ENCODE results near the gene NDUFA7.
A peak's percentile ranks its signal among the peaks of the same experiment; 100 is the strongest.

Gene NDUFA7
- long read RNA-seq, transcript NDUFA7-201 (4 exons, 601 nt): major isoform, 13 of 13 reads
- long read RNA-seq, partial matches to known transcripts: 0 of 13 reads
- long read RNA-seq, other reads (novel, unspliced or antisense): 0 of 13 reads

DNA sequence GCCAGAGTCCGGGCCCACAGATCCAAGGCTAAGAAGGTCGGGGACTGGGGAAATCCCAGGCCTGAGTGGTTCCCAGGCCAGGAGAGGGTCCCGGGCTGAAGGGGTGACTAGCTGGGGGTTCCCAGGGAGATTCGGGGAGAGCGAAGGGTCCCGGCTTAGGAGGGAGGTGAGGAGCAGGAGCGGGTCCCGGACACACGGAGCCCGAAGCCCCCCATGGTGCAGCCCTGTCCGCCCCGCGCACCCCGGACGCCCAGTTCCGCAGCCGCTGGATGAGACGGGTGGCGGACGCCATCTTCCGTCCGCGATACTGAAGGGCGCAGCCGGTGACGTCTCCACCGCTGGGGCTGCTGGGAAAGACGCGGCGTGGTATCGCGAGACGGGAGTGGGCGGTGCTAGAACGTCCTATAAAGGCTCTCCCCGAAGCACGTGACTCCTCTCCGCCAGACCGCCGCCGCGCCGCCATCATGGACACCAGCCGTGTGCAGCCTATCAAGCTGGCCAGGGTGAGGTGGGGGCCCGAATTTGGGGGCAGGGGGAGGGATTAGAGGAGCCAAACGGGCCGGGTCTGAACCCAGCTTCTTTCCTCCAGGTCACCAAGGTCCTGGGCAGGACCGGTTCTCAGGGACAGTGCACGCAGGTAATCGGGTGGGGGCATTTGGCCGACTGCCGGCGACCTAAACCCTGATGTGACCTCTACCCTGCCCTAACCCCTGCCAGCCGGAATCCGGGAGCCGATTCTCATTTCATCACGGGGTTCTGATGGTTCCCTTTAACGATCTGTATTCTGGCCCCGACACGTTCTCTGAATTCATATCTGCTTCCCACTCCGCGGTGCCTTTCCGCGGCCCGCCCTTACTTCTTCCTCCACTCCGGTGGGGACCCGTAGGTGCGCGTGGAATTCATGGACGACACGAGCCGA, at the start of gene NDUFA7, which contains the start of gene RPS28:
Gene NDUFA7, minus strand, starts transcription at position 309 of the 919 bp plus-strand sequence. Its CDS starts 17 bp downstream, at position 292.
Gene RPS28, plus strand, starts transcription at position 430 of the 919 bp plus-strand sequence. Its CDS starts 35 bp downstream, at position 465.
- TF ChIP-seq, protein P1, sequence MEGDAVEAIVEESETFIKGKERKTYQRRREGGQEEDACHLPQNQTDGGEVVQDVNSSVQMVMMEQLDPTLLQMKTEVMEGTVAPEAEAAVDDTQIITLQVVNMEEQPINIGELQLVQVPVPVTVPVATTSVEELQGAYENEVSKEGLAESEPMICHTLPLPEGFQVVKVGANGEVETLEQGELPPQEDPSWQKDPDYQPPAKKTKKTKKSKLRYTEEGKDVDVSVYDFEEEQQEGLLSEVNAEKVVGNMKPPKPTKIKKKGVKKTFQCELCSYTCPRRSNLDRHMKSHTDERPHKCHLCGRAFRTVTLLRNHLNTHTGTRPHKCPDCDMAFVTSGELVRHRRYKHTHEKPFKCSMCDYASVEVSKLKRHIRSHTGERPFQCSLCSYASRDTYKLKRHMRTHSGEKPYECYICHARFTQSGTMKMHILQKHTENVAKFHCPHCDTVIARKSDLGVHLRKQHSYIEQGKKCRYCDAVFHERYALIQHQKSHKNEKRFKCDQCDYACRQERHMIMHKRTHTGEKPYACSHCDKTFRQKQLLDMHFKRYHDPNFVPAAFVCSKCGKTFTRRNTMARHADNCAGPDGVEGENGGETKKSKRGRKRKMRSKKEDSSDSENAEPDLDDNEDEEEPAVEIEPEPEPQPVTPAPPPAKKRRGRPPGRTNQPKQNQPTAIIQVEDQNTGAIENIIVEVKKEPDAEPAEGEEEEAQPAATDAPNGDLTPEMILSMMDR (IDR thresholded peaks at IDR 0.05; ENCODE audit: insufficient read depth, low read length): no peak
- TF ChIP-seq, protein P2, sequence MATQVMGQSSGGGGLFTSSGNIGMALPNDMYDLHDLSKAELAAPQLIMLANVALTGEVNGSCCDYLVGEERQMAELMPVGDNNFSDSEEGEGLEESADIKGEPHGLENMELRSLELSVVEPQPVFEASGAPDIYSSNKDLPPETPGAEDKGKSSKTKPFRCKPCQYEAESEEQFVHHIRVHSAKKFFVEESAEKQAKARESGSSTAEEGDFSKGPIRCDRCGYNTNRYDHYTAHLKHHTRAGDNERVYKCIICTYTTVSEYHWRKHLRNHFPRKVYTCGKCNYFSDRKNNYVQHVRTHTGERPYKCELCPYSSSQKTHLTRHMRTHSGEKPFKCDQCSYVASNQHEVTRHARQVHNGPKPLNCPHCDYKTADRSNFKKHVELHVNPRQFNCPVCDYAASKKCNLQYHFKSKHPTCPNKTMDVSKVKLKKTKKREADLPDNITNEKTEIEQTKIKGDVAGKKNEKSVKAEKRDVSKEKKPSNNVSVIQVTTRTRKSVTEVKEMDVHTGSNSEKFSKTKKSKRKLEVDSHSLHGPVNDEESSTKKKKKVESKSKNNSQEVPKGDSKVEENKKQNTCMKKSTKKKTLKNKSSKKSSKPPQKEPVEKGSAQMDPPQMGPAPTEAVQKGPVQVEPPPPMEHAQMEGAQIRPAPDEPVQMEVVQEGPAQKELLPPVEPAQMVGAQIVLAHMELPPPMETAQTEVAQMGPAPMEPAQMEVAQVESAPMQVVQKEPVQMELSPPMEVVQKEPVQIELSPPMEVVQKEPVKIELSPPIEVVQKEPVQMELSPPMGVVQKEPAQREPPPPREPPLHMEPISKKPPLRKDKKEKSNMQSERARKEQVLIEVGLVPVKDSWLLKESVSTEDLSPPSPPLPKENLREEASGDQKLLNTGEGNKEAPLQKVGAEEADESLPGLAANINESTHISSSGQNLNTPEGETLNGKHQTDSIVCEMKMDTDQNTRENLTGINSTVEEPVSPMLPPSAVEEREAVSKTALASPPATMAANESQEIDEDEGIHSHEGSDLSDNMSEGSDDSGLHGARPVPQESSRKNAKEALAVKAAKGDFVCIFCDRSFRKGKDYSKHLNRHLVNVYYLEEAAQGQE (IDR thresholded peaks at IDR 0.05; ENCODE audit: insufficient replicate concordance, low read depth): peak; percentile 72
- peak; percentile 51; the same call in 1 of the 2 replicates for TF ChIP-seq SPI1 (IDR thresholded peaks at IDR 0.05; ENCODE audit: borderline replicate concordance, low read depth)
- peak; percentile 98 for TF ChIP-seq POLR2AphosphoS5 (IDR thresholded peaks at IDR 0.05; ENCODE audit: low read depth)
- TF ChIP-seq GABPA (IDR thresholded peaks at IDR 0.05; ENCODE audit: low read depth): no peak
- Histone ChIP-seq H3K4me3 (replicated peaks; ENCODE audit: insufficient read depth, low read length) (peak within 1 kb of the TSS; percentile 99), H3K27me3 (ENCODE audit: insufficient read depth, poor library complexity, severe bottlenecking) (no peaks in the 10 kb centered on the region), H3K27ac (replicated peaks) (peak within 1 kb of the TSS; percentile 87)
- peak; percentile 94 to 96 for DNase-seq (ENCODE audit: low read depth in 1 of 2, low spot score in 1 of 2)

DNA sequence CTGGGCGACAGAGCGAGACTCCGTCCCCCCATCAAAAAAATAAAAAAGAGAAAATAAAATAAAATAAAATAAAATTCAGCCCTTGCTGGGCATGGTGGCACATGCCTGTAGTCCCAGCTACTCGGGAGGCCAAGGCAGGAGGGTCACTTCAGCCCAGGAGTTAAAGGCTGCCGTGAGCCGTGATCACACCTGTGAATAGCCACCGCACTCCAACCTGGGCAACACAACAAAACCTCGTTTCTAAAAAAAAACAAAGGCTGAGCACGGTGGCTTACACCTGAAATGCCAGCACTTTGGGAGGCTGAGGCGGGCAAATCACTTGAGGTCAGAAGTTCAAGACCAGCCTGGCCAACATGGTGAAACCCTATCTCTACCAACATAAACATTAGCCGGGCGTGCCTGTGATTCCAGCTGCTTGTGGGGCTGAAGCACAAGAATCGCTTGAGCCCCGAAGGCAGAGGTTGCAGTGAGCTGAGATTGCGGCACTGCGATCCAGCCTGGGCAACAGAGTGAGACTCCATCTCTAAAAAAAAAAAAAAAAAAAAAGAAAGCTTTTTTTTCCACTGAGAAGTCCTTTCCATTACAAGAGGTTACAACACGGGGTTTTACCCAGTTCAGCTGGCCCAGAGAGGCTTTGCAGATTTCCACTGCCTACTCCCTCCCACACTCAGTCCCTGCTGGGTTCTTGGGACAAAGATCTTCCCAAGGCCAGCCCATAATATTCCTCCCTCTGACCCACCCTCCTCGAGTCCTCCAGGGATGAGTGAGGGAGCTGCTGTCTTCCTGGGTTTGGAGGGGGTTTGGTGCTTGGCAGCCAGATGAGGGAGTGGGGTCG, 49.2 kb upstream of the NDUFA7 start:
- Histone ChIP-seq H3K27ac (replicated peaks) (no peak overlapping the region), H3K4me3 (replicated peaks; ENCODE audit: insufficient read depth, low read length) (no peak overlapping the region), H3K27me3 (ENCODE audit: insufficient read depth, poor library complexity, severe bottlenecking) (peaks cover 21% of the 10 kb centered on the region)
- DNase-seq (ENCODE audit: low read depth in 1 of 2, low spot score in 1 of 2): no peak
- TF ChIP-seq, protein P2 (IDR thresholded peaks at IDR 0.05; ENCODE audit: insufficient replicate concordance, low read depth): no peak
- TF ChIP-seq GABPA (IDR thresholded peaks at IDR 0.05; ENCODE audit: low read depth) (no peak), SPI1 (IDR thresholded peaks at IDR 0.05; ENCODE audit: borderline replicate concordance, low read depth) (no peak), POLR2AphosphoS5 (IDR thresholded peaks at IDR 0.05; ENCODE audit: low read depth) (no peak)
- TF ChIP-seq, protein P1 (IDR thresholded peaks at IDR 0.05; ENCODE audit: insufficient read depth, low read length): no peak

DNA sequence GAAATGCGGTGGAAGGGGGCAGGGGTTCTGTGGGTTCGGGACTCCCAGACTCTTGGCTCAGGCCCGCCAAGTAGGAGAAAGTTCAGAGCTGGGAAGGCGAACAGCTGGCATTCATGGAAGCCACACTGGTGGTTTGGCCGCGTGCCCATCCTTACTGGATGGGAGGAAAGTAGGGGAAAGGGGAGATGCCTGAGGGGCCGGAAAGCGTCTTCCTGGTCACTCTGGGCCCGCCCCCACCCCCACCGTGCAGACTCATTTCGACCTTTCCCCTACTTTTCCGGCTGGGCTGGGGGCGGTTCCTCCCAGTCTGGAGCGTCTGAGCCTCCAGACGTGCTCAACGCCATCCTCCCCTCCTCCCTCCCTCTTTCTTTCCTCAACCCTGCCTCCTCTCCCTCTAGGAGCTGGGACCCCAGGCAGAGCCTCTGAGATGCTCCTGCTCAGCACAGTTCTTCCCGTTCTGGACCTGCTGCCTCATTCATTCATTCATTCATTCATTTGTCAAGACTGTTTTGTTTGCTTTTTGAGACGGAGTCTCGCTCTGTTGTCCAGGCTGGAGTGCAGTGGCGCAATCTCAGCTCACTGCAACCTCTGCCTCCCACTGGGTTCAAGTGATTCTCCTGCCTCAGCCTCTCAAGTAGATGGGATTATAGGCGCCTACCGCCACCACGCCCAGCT, 46.3 kb upstream of the NDUFA7 start:
- TF ChIP-seq GABPA (IDR thresholded peaks at IDR 0.05; ENCODE audit: low read depth) (no peak), SPI1 (IDR thresholded peaks at IDR 0.05; ENCODE audit: borderline replicate concordance, low read depth) (no peak), POLR2AphosphoS5 (IDR thresholded peaks at IDR 0.05; ENCODE audit: low read depth) (no peak)
- TF ChIP-seq, protein P2 (IDR thresholded peaks at IDR 0.05; ENCODE audit: insufficient replicate concordance, low read depth): no peak
- TF ChIP-seq, protein P1 (IDR thresholded peaks at IDR 0.05; ENCODE audit: insufficient read depth, low read length): no peak
- Histone ChIP-seq H3K27ac (replicated peaks) (no peak overlapping the region), H3K27me3 (ENCODE audit: insufficient read depth, poor library complexity, severe bottlenecking) (peaks cover 43% of the 10 kb centered on the region), H3K4me3 (replicated peaks; ENCODE audit: insufficient read depth, low read length) (no peak overlapping the region)
- no peak for DNase-seq (ENCODE audit: low read depth in 1 of 2, low spot score in 1 of 2)

Data from HL-60 (cell line).